ENCODE results near the gene CBLB. TPM values are rescaled to one million over a fixed set of nuclear protein-coding genes. Genes with fewer than 3 reads are reported as not detected.

Gene CBLB
- total and polyA plus RNA-seq, 9 of the 15 experiments (the other 6 are each of a cell fraction or from before 2014, with no cell fraction given): 1.8 to 8.1 (median 5.3) TPM

- TF ChIP-seq HNRNPLL (IDR thresholded peaks at IDR 0.05; ENCODE audit: low read depth, low read length, poor library complexity, severe bottlenecking) (no peak), MGA (IDR thresholded peaks at IDR 0.05) (no peak), ELF2 (CRISPR knock-in tag; IDR thresholded peaks at IDR 0.05) (no peak; the same call in 1 of the 2 replicates), ELK3 (CRISPR knock-in tag; IDR thresholded peaks at IDR 0.05) (no peak), THAP12 (CRISPR knock-in tag; IDR thresholded peaks at IDR 0.05) (no peak), NFE2L1 (tag; IDR thresholded peaks at IDR 0.05; ENCODE audit: borderline replicate concordance, low read depth) (no peak), ZNF717 (CRISPR knock-in tag; IDR thresholded peaks at IDR 0.05) (no peak), BRCA1 (IDR thresholded peaks at IDR 0.05) (no peak), BRCA1 (CRISPR knock-in tag; IDR thresholded peaks at IDR 0.05) (no peak), FOXP1 (CRISPR knock-in tag; IDR thresholded peaks at IDR 0.05) (no peak), HNRNPH1 (optimal IDR thresholded peaks at IDR 0.05; ENCODE audit: low read depth, low read length) (no peak), ZNF780A (CRISPR knock-in tag; IDR thresholded peaks at IDR 0.05) (no peak), WHSC1 (IDR thresholded peaks at IDR 0.05; ENCODE audit: low read length) (no peak), ZKSCAN3 (CRISPR knock-in tag; IDR thresholded peaks at IDR 0.05) (no peak)
Measured at GRCh38 chr3:105614288-105615030, 254.4 kb downstream of the CBLB start (continued).

Measured in K562 (cell line).